A172 (cell line): Measurements from ENCODE around the gene FARP1. TPM values are rescaled to one million over a fixed set of nuclear protein-coding genes. Genes with fewer than 3 reads are reported as not detected.
"Not testable (repeated sequence)": the region's sequence is repeated elsewhere in the genome, so short reads cannot be mapped to it uniquely, and the experiment has no call there.

ENCODE experiments used
- DNase-seq: peaks from one replicate; pipeline ENCODE4 v3.0.0-alpha.2; 2015; ENCODE audit warnings: low spot score
- total RNA-seq: library from RNA; depleted of rRNA; stranded (reverse); fragments of >200 nt; shearing (Covaris generic); gene quantifications from 2 replicates; pipeline ENCODE4 v1.2.3, GENCODE V29; 2014

The FARP1 gene
- total RNA-seq, 1 experiment from 2014 or later = 18.2 TPM

GRCh38 chr13:98363326-98363725 lies 220.4 kb downstream of the FARP1 start:
- DNase-seq = no peak

- no peak for DNase-seq
These were observed 221.3 kb downstream of the FARP1 start for GRCh38 chr13:98364179-98364578.

DNA sequence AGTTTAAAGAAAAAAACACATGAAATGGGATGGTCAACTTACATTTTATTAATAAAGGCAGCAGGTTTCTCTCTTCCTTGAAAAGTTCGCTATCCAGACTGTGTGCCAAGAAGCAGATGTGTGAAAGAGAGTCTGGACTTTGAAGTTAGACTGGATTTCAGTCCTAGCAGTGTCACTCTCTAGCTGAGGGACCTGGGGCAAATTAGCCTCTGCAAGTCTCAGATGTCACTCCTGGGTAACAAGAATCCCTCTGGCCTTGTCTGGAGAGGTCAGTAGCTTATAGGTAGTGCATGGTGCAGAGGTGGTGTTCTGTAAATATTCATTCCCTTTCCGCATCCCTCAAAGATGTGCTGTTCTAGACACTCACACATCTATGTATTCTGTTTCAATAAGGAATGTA lies 221.8 kb downstream of the FARP1 start:
- DNase-seq = no peak

GRCh38 chr13:98365302-98365701 lies 222.4 kb downstream of the FARP1 start:
- DNase-seq = no peak

- DNase-seq = no peak
These were observed 223.1 kb downstream of the FARP1 start for GRCh38 chr13:98366010-98366409.

- no peak for DNase-seq
These were observed 223.5 kb downstream of the FARP1 start for GRCh38 chr13:98366443-98366842.

DNA sequence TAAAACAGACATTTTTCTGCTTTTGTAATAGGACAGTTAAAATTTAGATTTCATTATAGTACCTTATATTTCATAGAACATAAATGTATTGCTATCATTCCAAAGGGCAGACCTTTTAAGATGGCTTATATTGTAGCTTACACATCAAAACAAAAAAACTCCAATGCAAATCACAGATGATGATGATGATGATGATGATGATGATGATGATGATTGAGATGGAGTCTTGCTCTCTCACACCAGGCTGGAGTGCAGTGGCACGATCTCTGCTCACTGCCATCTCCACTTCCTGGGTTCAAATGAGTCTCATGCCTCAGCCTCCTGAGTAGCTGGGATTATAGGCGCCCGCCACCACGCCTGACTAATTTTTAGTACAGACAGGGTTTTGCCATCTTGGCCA lies 224.1 kb downstream of the FARP1 start:
- DNase-seq = no peak

- no peak for DNase-seq
These were observed 225.1 kb downstream of the FARP1 start for GRCh38 chr13:98368019-98368418.

DNA sequence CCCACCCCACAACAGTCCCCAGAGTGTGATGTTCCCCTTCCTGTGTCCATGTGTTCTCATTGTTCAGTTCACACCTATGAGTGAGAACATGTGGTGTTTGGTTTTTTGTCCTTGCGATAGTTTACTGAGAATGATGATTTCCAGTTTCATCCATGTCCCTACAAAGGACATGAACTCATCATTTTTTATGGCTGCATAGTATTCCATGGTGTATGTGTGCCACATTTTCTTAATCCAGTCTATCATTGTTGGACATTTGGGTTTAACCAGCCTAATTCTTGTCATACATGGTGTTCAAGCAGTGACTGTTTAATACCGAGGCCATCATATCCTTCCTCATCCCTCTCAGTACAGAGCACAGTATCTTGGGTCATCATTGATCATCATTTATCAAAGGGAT lies 226.6 kb downstream of the FARP1 start:
- not testable (repeated sequence) for DNase-seq

DNA sequence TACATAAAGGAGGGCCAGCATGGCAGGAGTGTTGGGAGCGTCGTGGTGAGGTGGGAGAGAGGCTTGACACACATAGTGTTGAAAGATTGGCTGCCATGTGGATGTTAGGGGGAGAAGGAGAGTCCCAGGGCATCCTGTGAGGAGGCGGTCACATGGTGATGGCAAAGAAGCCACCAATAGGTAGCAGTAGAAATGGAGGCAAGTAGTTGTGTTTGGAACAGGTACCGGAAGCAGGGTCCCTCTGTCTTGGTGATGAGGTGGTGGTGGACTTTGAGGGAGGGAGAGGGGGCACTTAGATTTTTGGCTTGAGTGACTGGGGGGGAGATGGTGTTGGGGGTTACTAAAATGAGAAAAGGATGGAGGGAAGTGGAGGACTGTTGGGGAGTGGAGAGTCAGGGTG lies 227.4 kb downstream of the FARP1 start:
- DNase-seq = no peak

DNA sequence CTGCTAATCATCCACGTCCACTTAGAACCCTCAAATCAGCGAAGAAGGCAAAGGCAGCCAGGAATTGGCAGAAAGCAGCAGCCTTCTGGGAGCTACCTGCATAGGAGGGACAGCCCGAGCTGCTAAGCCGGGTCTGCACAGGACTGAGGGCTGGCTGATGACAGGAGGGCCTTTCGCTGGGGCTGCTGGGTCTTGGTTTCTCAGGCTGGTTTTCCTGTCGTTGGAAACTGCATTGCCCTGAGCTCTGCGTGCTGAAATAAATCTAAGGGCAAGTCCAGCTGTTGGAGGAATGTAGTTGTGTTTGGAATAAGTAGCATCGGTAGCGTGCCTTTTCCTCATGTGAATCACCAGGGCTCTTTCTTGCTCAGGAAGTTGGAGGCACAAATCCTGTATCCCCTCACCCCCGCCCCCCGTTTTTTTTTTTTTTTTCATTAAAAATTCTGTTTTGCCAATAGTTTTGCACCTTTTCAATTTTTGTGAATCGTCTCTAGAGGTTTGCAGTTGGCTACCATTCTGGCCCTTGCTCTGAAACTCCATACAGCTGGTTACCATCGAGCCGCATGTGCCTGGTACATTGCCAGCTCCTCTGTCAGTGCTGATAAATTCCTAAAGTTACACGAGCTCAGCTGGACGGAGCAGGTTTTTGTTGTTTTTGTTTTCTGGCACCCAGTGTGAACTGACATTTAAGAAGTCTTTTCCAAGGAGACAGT lies 228.1 kb downstream of the FARP1 start:
- no peak for DNase-seq

DNA sequence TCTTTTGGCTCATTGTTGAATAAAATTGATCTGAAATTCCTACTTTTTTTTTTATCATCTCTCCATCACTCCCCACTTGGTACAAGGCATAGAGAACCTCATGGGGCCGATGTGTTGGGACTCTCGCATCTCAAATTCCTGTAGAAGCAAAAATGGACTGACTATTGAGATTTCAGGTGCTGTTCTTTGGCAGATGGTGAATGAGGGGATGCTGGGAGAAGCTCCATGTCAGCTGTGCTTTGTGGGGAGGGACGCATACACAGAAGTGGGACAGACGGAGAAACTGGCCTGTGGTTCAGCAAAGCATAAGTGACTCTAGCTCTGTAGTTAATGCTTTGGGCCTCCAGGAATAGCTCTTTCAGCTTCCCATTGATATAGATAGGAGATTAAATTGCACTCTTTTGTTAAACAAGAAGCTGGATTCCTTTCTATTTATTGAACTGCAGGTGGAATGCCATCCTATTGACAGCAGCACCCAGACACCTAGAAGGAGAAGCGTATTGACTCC lies 228.7 kb downstream of the FARP1 start:
- no peak for DNase-seq

DNA sequence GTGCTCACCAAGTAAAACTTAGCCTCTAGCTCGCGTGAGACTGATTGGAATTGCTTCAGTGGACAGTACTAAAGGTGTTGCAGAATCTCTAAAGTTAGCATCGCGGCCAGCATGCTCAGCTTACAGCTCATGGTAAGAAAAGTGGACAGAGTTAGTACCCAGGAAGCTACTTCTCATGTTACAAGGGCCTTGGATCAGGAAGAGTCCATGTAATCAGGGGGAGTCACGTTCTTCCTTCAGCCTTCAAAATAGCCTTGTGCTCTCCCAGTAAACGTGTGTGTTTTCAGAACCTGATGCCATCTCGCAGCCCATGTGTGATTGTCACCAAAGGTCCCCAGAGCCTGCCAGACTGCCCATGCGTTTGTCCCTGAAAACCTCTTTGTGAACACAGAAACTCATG lies 230.0 kb downstream of the FARP1 start:
- no peak for DNase-seq

GRCh38 chr13:98374750-98375149 lies 231.9 kb downstream of the FARP1 start:
- DNase-seq = no peak

DNA sequence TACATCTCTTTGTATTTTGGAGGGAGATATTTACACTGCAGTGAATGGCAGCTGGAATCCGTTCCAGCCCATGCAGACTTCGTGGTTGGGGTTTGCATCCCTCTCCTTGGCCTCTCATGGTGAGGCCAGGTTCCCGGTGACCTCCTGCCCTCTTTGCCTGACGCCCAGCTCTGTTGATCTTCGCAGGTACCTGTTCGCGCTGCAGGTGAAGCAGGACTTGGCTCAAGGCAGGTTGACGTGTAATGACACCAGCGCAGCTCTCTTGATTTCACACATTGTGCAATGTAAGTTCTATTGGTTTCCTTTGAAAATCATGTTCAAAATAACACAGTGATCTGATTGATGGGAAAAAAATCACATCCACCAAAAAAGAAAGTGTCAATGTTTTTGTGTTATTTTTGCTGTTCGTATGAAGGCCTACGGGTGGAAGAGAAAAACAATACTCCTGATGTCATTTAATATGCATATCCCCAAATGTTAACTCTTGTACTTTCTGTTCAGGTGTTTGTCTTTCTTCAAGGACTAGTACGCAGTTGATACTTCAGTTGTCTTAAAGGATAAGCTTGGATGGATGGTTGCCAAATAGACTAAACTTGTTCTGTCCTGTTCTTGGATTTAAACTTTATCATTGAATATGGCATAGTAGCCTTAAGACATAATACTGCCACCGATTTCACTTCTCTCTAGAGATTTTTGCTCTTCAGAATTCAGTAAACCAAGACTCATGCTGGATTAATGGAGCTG lies 234.9 kb downstream of the FARP1 start:
- DNase-seq = no peak

DNA sequence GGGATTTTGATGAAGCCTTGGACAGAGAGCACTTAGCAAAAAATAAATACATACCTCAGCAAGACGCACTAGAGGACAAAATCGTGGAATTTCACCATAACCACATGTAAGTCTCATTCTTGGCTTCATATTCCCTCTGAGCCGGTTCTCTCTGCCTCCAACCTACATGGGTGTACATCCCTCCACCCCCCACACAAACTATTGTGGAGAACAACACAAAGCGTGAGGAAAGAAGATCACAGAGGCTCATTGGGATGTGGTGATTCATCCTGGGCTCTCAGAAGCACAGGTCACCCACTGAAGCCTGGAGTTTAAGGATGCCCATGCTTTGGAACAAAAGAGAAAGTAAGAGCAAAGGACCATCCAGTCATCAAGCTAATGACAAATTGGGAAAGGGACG lies 241.8 kb downstream of the FARP1 start:
- DNase-seq = no peak

DNA sequence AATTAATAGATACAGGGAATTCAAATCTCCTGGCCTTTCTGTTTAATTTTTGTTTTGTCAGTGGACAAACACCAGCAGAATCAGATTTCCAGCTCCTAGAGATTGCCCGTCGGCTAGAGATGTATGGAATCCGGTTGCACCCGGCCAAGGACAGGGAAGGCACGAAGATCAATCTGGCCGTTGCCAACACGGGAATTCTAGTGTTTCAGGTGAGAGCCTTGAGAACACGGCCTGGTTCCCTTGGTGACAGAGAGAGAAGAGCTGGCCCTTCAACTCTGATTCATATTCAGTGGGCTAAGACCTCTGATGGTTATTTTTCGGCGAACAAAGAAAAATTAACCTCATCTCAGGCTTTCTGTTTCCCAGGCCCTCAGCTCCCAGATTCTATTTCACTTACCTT lies 242.7 kb downstream of the FARP1 start:
- DNase-seq = no peak

DNA sequence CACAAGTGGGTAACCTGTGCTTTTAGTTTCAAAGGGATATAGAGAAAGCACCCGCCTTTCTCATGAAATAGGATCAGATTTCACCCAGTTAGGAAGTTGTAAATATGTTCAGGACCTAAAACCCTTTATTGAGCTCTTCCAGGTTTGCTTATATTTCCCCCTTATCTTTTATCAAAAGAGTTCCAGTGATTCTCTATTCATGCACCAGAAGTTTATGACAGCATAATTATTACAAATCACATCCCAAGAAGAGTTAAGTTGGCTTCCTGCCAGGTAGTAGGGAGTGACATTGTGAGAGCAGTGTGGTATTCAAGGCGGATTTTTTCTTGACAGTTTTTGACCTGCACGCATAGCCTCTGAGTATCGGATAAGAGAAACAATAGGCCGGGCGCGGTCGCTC lies 243.7 kb downstream of the FARP1 start:
- no peak for DNase-seq

DNA sequence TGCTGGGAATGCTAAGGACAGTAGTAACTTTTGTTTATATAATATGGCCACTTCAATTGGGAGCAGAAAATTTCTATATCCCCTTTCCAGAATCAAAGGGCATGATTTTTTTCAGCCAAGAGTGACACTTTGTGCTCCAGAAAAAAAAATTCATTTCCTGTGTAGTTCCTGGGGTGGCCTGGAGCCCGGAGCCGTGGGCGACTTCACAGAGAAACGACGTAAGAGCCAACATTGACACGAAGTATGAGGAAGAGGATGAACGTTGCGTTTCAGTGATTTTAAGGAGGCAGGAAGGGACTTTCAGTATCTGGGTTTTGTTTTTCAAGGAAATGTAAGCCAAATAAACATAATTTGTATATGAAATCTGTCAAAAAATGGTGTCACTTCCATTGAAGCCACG lies 246.4 kb downstream of the FARP1 start:
- no peak for DNase-seq

DNA sequence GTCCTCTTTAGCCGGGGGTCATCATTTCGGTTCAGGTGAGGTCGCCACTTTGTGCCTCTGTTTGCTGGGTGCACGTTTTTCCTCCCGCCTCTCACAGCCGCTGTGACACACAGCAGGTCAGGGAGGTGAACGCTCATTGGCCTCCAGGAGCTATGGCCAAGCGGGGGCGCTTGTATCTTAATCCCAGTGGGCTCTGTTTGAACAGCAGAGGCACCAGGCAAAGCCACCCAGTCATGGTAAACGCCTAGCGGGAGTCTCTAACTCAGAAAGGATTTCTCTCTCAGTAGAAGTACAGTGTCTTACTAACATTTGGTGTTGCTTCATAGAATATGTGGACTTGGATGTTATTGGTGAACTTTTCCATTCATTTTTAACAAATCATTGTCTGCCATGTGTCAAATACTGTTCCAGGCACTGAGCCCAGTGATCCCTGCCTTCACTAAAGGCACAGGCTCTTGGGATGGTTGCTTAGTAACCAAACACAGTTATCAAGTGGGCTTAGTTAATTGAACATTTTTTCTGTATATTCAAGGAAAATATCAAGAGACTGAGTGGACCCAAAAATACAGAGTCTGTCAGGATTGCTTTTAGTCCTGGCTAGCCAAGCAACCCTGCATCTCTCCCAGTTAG lies 247.3 kb downstream of the FARP1 start:
- no peak for DNase-seq

DNA sequence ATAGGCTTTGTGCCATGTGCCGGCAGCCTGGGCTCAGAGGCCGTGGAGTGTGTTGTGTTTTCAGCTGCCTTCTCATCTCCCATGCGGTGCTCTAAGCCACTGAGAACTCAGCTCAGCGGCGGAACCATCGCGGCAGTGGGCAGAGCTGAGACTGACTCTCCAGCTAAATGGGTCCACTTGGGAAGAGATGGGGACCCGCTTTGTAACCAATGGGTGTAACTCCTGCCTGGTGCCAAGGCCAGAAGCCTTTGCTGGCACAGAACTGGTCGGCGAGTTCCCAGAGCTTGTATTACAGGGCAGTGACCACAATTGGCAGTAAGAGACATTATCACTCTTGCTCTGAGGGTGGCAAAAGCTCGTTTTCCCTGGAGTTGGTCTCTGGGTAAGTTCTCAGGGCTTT lies 251.0 kb downstream of the FARP1 start:
- no peak for DNase-seq

DNA sequence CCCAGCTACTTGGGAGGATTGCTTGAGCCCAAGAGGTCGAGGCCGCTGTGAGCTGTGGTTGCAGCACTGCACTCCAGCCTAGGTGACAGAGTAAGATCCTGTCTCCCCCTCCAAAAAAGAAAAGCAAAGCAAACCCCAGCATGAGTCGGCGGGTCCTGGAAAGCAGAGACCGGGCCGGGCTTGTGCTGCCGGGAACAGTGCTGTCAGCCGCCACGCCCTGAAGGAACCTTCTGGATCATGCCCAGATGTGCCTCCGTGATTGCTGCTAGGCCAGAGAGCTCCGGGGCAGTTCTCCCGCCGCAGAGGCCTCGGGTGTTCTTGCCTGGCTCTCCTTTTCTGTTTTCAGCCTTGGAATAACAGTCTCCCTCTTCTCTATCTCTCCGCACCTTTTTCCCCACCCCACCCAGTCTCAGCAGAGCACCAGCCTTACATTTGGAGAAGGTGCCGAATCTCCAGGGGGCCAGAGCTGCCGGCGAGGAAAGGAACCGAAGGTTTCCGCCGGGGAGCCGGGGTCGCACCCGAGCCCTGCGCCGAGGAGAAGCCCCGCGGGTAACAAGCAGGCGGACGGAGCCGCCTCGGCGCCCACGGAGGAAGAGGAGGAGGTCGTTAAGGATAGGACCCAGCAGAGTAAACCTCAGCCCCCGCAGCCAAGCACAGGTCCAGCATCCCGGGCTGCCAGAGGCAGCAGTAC lies 252.1 kb downstream of the FARP1 start:
- no peak for DNase-seq
